DMS 273 (cell line): ENCODE results near the gene ANKS3.

Experiments used
- DNase-seq: peaks from one replicate; lab custom pipeline; 2025; ENCODE audit not compliant: unreplicated experiment; lab: John Stamatoyannopoulos, UW

The ANKS3 gene

GRCh38 chr16:4674926-4675530, 59.0 kb downstream of the ANKS3 start:
- no peak for DNase-seq

- no peak for DNase-seq
Observed at GRCh38 chr16:4673387-4674046, 60.6 kb downstream of the ANKS3 start.

DNA sequence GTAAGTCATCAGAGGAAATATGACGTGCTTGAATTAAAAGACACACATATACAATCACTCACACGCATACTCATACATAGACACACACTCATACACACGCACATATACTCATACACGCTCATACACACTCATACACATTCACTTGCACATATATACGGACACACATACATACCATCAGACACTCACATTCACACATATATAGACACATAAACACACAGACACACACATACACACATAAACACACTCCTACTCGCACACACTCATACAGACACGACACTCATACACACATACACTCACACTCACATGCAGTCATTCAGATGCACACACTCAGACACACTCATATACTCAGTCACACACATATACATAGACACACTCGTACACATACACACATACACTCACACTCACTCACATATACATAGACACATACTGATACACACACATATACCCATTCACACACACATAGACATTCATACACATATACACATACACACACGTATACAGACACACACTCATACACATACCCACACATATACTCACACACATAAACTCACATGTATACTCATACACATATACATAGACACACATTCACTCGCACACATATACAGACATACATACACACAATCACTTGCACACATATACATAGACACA, 65.6 kb downstream of the ANKS3 start:
- no peak for DNase-seq

GRCh38 chr16:4667203-4667963, 66.7 kb downstream of the ANKS3 start:
- no peak for DNase-seq

DNA sequence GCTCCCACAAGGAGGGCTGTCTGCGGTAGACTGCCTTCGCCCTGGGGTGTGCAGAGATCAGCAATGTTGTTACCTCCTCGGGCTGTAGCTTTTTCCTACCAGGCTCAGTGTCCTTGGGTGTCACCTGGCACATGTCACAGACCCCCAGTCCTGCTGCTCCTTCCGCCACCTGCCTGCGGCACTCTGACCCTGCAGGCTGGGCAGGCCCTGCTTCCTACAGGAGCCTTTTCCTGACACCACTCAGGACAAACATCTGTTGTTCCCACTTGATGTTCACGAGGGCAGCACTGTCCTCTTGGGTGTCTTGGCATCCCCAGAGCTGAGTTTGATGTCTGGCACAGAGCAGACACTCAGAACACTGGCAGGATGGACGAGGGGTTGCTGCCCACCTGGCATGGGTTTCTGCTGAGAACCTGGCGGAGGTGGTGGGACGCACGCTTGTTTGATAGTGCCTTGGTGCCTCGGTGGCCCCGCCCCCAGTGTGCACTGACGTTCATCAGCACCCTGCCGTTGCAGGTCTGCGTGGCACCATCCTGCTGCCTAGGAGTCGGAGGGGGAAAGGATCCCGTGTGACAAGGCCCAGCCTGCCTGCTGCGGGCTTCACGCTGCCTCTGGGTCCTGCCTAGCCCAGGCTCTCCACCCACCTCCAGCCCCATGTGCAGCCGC, 67.4 kb downstream of the ANKS3 start:
- no peak for DNase-seq

- DNase-seq = peak; percentile 29
Observed at GRCh38 chr16:4664538-4665418, 69.3 kb downstream of the ANKS3 start.

DNA sequence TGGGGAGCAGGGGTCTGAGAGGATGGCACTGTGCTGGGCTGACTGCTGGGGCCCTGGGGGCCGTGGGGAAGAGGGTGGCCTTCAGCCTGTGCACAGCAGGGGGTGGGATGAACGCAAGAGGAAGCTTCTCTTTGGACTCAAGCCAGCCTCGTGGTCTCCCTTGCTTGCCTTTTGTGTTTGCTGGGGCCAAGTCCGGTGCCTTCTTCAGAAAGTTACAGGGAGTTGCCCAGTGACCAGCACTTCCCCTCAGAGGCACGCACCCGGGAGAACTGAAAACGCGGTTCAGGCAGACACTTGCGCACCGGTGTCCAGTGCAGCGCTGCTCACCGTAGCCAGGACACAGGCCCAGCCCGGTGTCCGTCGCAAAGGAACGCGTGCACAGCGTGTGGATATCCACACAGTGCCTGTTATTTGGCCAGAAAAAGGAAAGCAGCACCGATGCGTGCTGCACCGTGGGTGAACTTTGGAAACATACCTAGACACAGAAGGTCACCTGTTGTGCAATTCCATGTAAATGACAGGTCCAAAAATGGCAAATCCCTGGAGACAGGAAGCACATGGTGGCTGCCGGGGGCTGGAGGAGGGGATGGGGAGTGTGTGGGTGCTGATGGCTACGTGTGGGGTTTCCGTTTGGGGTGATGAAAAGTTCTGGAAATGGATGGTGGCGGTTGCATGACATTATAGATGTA, 70.2 kb downstream of the ANKS3 start:
- no peak for DNase-seq

GRCh38 chr16:4663465-4663776, 70.7 kb downstream of the ANKS3 start:
- DNase-seq = no peak

- peak; percentile 91 for DNase-seq
Observed at GRCh38 chr16:4661661-4662060, 72.4 kb downstream of the ANKS3 start.

DNA sequence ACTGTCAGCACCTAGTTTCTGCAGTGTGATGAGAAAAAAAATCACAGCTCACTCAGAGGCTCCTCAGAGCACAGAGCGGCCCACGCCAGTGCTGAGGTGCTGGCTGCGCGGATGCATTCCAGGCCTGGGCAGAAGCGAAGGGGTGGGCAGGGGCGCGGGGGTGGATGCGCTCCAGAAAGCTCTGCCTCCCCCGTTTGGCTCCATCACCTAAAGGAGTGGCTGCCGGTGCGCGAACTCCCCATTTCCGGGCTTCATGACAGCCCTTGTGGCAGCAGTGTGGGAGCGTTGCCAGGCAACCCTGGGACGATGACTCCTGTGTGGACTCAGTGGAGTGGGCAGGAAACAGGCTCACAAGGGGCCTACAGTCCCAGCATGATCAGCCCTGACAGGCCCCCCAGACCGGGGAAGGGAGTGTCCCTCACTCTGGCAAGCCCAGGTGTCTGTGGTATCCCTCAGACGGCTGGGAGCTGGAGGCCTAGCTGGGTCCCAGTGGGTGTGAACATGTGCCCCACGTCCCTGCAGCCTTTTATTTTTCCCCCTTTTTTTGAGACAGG, 73.5 kb downstream of the ANKS3 start:
- DNase-seq = peak; percentile 75

GRCh38 chr16:4659363-4660353, 74.4 kb downstream of the ANKS3 start:
- DNase-seq = no peak

DNA sequence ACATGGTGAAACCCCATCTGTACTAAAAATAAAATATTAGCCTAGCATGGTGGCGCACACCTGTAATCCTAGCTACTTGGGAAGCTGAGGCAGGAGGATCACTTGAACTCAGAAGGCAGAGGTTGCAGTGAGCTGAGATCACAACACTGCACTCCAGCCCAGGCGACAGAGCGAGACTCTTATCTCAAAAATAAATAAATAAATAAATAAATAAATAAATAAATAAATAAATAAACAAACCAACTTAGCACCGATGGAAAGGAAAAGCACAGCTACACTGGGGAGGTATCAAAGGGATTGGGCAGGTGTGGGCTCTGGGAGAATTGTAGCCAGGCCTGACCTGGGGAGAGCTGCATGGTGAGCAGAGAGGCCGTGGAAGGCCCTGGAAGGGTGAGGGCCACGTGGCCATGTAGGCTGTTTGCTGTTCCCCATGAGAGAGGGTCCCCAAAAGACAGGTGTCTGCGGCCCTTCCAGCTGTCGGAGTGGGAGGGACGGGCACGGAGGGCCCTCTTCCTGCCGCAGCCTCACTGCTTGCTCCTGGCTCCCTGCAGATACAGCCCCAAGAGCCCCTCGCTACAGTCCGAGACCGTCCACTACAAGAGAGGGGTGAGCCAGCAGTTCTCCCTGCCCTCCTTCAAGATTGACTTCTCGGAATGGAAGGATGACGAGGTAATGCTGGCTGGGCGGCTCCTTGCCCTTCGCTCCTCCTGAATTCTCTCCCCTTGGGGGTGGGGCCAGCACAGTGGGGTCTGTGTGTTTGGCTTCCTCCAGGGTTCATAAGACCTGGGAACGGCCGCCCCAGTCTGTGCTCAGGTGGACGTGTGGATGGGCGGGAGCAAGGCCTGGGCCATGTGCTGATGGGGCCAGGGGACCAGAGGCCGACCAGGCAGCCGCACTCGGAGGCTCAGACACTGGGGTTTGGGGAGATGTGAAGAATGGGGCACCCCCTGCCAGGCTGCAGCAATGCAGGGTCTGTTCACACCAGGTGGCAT, 77.1 kb downstream of the ANKS3 start:
- no peak for DNase-seq

- no peak for DNase-seq
Observed at GRCh38 chr16:4656221-4656620, 77.8 kb downstream of the ANKS3 start.

DNA sequence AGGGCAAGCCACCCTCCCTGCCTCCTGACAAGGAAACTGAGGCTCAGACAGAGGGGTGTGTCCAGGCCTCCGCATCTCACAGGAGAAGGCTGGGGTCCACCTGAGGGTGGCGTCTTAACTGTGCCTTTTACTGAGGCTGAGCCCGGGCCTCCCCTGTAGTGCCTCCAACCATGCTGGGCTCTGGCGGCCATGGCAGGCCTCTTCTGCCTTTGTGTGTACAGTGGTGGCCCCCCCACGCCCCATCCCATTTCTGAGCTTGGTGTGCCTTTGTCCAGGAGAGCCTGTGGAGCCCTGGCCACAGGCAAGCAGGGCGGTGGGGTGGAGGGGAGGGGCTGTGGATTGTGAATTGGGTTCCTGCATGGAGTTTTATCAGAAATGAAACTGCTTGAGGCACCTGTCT, 78.3 kb downstream of the ANKS3 start:
- no peak for DNase-seq

DNA sequence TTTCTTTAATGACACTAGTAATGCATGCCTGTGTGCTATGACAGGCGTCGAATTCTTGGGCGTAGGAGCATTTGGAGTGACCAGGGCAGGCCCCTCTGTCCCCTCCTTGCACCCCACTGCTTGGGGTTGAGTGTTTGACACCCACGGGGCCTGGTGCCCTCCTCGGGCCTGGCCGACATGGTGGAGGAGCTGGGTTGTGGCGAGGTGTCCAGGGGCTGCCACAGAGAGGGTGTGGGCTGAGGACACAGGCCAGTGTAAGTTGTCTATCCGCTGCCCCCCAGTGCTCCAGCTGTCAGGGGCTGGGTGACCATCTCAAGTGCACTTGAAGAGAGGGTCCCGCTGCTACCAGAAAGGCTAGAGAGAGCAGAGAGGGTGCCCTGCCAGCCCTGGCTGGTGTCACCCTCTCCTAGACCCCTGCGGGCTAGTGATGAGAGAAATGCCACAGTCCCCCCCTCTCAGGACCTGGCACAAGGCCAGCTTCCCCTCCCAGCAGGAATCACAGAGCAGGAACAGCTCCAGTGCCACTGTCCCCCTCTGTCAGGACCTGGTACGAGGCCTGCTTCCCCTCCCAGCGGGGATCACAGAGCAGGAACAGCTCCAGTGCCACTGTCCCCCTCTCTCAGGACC, 79.0 kb downstream of the ANKS3 start:
- no peak for DNase-seq
